Stomach smooth muscle (tissue), 2 donors: ENCODE results near the gene GPR158.

Source experiments
- H3K27ac ChIP-seq: one replicate; pipeline ENCODE4 v1.7.0; 2013; ENCODE audit warnings: mild to moderate bottlenecking, low read length, inconsistent platforms
- H3K27me3 ChIP-seq, 2 donors: one replicate each; pipeline ENCODE4 v1.7.0; 2013; ENCODE audit warnings: low read length in 2 of 2; ENCODE audit not compliant: insufficient read depth in 2 of 2, control insufficient read depth in 1 of 2
- H3K36me3 ChIP-seq, 2 donors: one replicate each; pipeline ENCODE4 v1.7.0; 2013; ENCODE audit warnings: low read length in 2 of 2; ENCODE audit not compliant: control insufficient read depth in 2 of 2, insufficient read depth in 2 of 2
- H3K4me1 ChIP-seq: one replicate; pipeline ENCODE4 v1.7.0; 2013; ENCODE audit warnings: low read length; ENCODE audit not compliant: control insufficient read depth, insufficient read depth
- H3K4me3 ChIP-seq, 2 donors: one replicate each; pipeline ENCODE4 v1.7.0; 2013; ENCODE audit warnings: low read length in 2 of 2
- H3K9ac ChIP-seq, 2 donors: one replicate each; pipeline ENCODE4 v1.7.0; 2013; ENCODE audit warnings: low read length in 2 of 2, mild to moderate bottlenecking in 1 of 2
- H3K9me3 ChIP-seq, 2 donors: one replicate each; pipeline ENCODE4 v1.7.0; 2013; ENCODE audit warnings: low read length in 2 of 2; ENCODE audit not compliant: control insufficient read depth in 2 of 2
- donor health status: healthy.
- donor health status: Pancreatic carcinoma.

The GPR158 gene

GRCh38 chr10:25573316-25573715 lies 398.5 kb downstream of the GPR158 start:
- Histone ChIP-seq H3K9ac (no peak overlapping the region), H3K9me3 (no peaks in the 10 kb centered on the region), H3K4me3 (no peak overlapping the region), H3K4me1 (no peaks in the 10 kb centered on the region), H3K27ac (no peak overlapping the region), H3K27me3 (no peaks in the 10 kb centered on the region), H3K36me3 (no peaks in the 10 kb centered on the region)

GRCh38 chr10:25575343-25575742 lies 400.5 kb downstream of the GPR158 start:
- Histone ChIP-seq H3K36me3 (no peaks in the 10 kb centered on the region), H3K9ac (no peak overlapping the region), H3K4me3 (no peak overlapping the region), H3K27ac (no peak overlapping the region), H3K4me1 (no peaks in the 10 kb centered on the region), H3K27me3 (no peaks in the 10 kb centered on the region), H3K9me3 (no peaks in the 10 kb centered on the region)

- H3K4me3 ChIP-seq, result no peak overlapping the region
- no peaks in the 10 kb centered on the region for H3K4me1 ChIP-seq
- no peak overlapping the region for H3K9ac ChIP-seq
- H3K27ac ChIP-seq, result no peak overlapping the region
- no peaks in the 10 kb centered on the region for H3K9me3 ChIP-seq
- H3K36me3 ChIP-seq, result no peaks in the 10 kb centered on the region
- H3K27me3 ChIP-seq, result no peaks in the 10 kb centered on the region
These were observed 403.3 kb downstream of the GPR158 start for GRCh38 chr10:25578061-25578460.

GRCh38 chr10:25582961-25583360 lies 408.2 kb downstream of the GPR158 start:
- no peaks in the 10 kb centered on the region for H3K4me1 ChIP-seq
- no peaks in the 10 kb centered on the region for H3K9me3 ChIP-seq
- H3K27ac ChIP-seq, result no peak overlapping the region

GRCh38 chr10:25600651-25601050 lies 425.9 kb downstream of the GPR158 start:
- Histone ChIP-seq H3K27me3 (no peaks in the 10 kb centered on the region), H3K9me3 (no peaks in the 10 kb centered on the region), H3K9ac (no peak overlapping the region), H3K4me1 (no peaks in the 10 kb centered on the region), H3K27ac (no peak overlapping the region), H3K36me3 (no peaks in the 10 kb centered on the region), H3K4me3 (no peak overlapping the region)

More at GRCh38 chr10:25582961-25583360, 408.2 kb downstream of the GPR158 start:
- Histone ChIP-seq H3K9ac (no peak overlapping the region), H3K4me3 (no peak overlapping the region), H3K36me3 (no peaks in the 10 kb centered on the region), H3K27me3 (no peaks in the 10 kb centered on the region)

- Histone ChIP-seq H3K27ac (no peak overlapping the region), H3K9me3 (no peaks in the 10 kb centered on the region), H3K9ac (no peak overlapping the region), H3K4me1 (no peaks in the 10 kb centered on the region), H3K36me3 (no peaks in the 10 kb centered on the region), H3K27me3 (no peaks in the 10 kb centered on the region), H3K4me3 (no peak overlapping the region)
These were observed 429.8 kb downstream of the GPR158 start for GRCh38 chr10:25604591-25604990.

GRCh38 chr10:25614652-25615051 lies 439.9 kb downstream of the GPR158 start:
- H3K9me3 ChIP-seq, result peaks cover 0 to 3% of the 10 kb centered on the region in 2 donors
- no peaks in the 10 kb centered on the region for H3K27me3 ChIP-seq
- no peak overlapping the region for H3K27ac ChIP-seq
- no peaks in the 10 kb centered on the region for H3K36me3 ChIP-seq
- no peaks in the 10 kb centered on the region for H3K4me1 ChIP-seq
- no peak overlapping the region for H3K4me3 ChIP-seq
- H3K9ac ChIP-seq, result no peak overlapping the region

- no peaks in the 10 kb centered on the region for H3K4me1 ChIP-seq
- H3K27me3 ChIP-seq, result no peaks in the 10 kb centered on the region
- no peak overlapping the region for H3K9ac ChIP-seq
- peaks cover 0 to 3% of the 10 kb centered on the region in 2 donors for H3K9me3 ChIP-seq
- no peak overlapping the region for H3K4me3 ChIP-seq
- H3K36me3 ChIP-seq, result no peaks in the 10 kb centered on the region
- no peak overlapping the region for H3K27ac ChIP-seq
These were observed 441.1 kb downstream of the GPR158 start for GRCh38 chr10:25615926-25616325.

- Histone ChIP-seq H3K9ac (no peak overlapping the region), H3K4me1 (no peaks in the 10 kb centered on the region), H3K9me3 (peaks cover 0 to 3% of the 10 kb centered on the region in 2 donors), H3K36me3 (no peaks in the 10 kb centered on the region), H3K27me3 (no peaks in the 10 kb centered on the region), H3K4me3 (no peak overlapping the region), H3K27ac (no peak overlapping the region)
These were observed 442.2 kb downstream of the GPR158 start for GRCh38 chr10:25616903-25617592.

GRCh38 chr10:25627606-25628005 lies 452.8 kb downstream of the GPR158 start:
- H3K4me1 ChIP-seq, result no peaks in the 10 kb centered on the region
- H3K36me3 ChIP-seq, result no peaks in the 10 kb centered on the region
- H3K27ac ChIP-seq, result no peak overlapping the region
- no peaks in the 10 kb centered on the region for H3K9me3 ChIP-seq
- H3K27me3 ChIP-seq, result no peaks in the 10 kb centered on the region
- H3K4me3 ChIP-seq, result no peak overlapping the region
- H3K9ac ChIP-seq, result no peak overlapping the region

GRCh38 chr10:25629333-25629732 lies 454.5 kb downstream of the GPR158 start:
- Histone ChIP-seq H3K36me3 (no peaks in the 10 kb centered on the region), H3K9ac (no peak overlapping the region), H3K4me1 (no peaks in the 10 kb centered on the region), H3K4me3 (no peak overlapping the region), H3K9me3 (no peaks in the 10 kb centered on the region), H3K27me3 (no peaks in the 10 kb centered on the region), H3K27ac (no peak overlapping the region)
